B cell (primary cell): ENCODE measurements around the gene KIF9. TPM values are rescaled to one million over a fixed set of nuclear protein-coding genes. Genes with fewer than 3 reads are reported as not detected.

Experiments used
- ATAC-seq: fragments of 200-7000 bp; cut with Tn5 transposase; one replicate; pipeline ENCODE4 v1.10.0; 2021; ENCODE audit warnings: low read depth, mild to moderate bottlenecking, moderate number of reproducible peaks, moderate library complexity
- CTCF ChIA-PET: fragments of 350-600 bp; sonication (Branson Sonifier 250); formaldehyde crosslinking; loops from one replicate; lab custom pipeline; 2021; ENCODE audit warnings: antibody characterized with exemption, inconsistent platforms; lab: Charles Lee
- POLR2A ChIA-PET: fragments of 350-600 bp; sonication (Branson Sonifier 250); formaldehyde crosslinking; loops from one replicate; lab custom pipeline; 2021; ENCODE audit warnings: antibody characterized with exemption; lab: Charles Lee
- DNase-seq: peaks from one replicate; pipeline ENCODE4 v3.0.0; 2013
- H2AFZ ChIP-seq: 2 replicates; pipeline ENCODE4 v1.6.1; 2012; ENCODE audit warnings: mild to moderate bottlenecking, low read depth, low read length; ENCODE audit not compliant: insufficient read depth, poor library complexity, severe bottlenecking
- H3K27ac ChIP-seq, 2 donors: 1 replicate in 1 of 2; 2 replicates in 1 of 2; pipeline ENCODE4 v1.5.1; 2012 to 2013; ENCODE audit warnings: low read length in 2 of 2, mild to moderate bottlenecking in 2 of 2, moderate library complexity in 1 of 2
- H3K27me3 ChIP-seq, 4 experiments: fragments of 200-600 bp in 1 of 4; sonication (generic) in 1 of 4; replicated peaks in 1 of 4; 1 replicate in 2 of 4; 2 replicates in 2 of 4; pipeline versions ENCODE4 v1.6.1 to v1.7.0; 2013 to 2016; ENCODE audit warnings: low read length in 3 of 4, mild to moderate bottlenecking in 2 of 4, mixed read lengths in 1 of 4, moderate library complexity in 1 of 4; ENCODE audit not compliant: insufficient read depth in 4 of 4, control insufficient read depth in 3 of 4; ENCODE audit errors: control extremely low read depth in 1 of 4
- H3K36me3 ChIP-seq, 2 experiments: replicated peaks in 1 of 2; 1 replicate in 1 of 2; 2 replicates in 1 of 2; pipeline versions ENCODE4 v1.6.1 to v1.7.1; 2013; ENCODE audit warnings: low read length in 1 of 2; ENCODE audit not compliant: insufficient read depth in 2 of 2, control insufficient read depth in 1 of 2; ENCODE audit errors: control extremely low read depth in 1 of 2, extremely low read depth in 1 of 2
- H3K4me1 ChIP-seq, 2 donors: fragments of 200-600 bp in 1 of 2; sonication (generic) in 1 of 2; 1 replicate in 1 of 2; 2 replicates in 1 of 2; pipeline versions ENCODE4 v1.5.1 to v1.6.1; 2013 to 2017; ENCODE audit warnings: low read length in 2 of 2; ENCODE audit not compliant: control insufficient read depth in 2 of 2, insufficient read depth in 2 of 2
- H3K4me2 ChIP-seq: replicated peaks from 2 replicates; pipeline ENCODE3; 2012; ENCODE audit warnings: mild to moderate bottlenecking, low read depth, low read length; ENCODE audit not compliant: poor library complexity, severe bottlenecking
- H3K4me3 ChIP-seq, 5 experiments: fragments of 200-600 bp in 1 of 5; sonication (generic) in 1 of 5; 1 replicate in 3 of 5; 2 replicates in 2 of 5; pipeline versions ENCODE4 v1.5.1 to v1.7.0; 2011 to 2016; ENCODE audit warnings: low read length in 4 of 5, mild to moderate bottlenecking in 4 of 5, low read depth in 2 of 5, control low read depth in 1 of 5, moderate library complexity in 1 of 5; ENCODE audit not compliant: insufficient read depth in 1 of 5; ENCODE audit errors: control extremely low read depth in 1 of 5, extremely low read depth in 1 of 5
- H3K79me2 ChIP-seq: fragments of 200-600 bp; sonication (generic); one replicate; pipeline ENCODE4 v1.6.0; 2016; ENCODE audit warnings: low read length; ENCODE audit not compliant: control insufficient read depth, insufficient read depth
- H3K9ac ChIP-seq: fragments of 200-600 bp; sonication (generic); 2 replicates; pipeline ENCODE4 v1.6.1; 2017; ENCODE audit warnings: mild to moderate bottlenecking, low read length, moderate library complexity
- H3K9me3 ChIP-seq, 3 donors: one replicate each; pipeline versions ENCODE4 v1.6.1 to v1.7.1; 2013; ENCODE audit warnings: low read length in 2 of 3; ENCODE audit not compliant: control insufficient read depth in 2 of 3, insufficient read depth in 1 of 3; ENCODE audit errors: control extremely low read depth in 1 of 3
- H4K20me1 ChIP-seq: 2 replicates; pipeline ENCODE4 v1.6.0; 2012; ENCODE audit warnings: mild to moderate bottlenecking, low read length; ENCODE audit not compliant: insufficient read depth, control insufficient read depth, poor library complexity, severe bottlenecking
- H3K27ac Mint-ChIP-seq: one replicate; pipeline ENCODE4 v1.8.0; 2021; ENCODE audit warnings: mixed read lengths
- H3K27me3 Mint-ChIP-seq: one replicate; pipeline ENCODE4 v1.8.0; 2021; ENCODE audit warnings: mixed read lengths
- H3K4me1 Mint-ChIP-seq: one replicate; pipeline ENCODE4 v1.8.0; 2021; ENCODE audit warnings: mixed read lengths
- H3K4me3 Mint-ChIP-seq: one replicate; pipeline ENCODE4 v1.8.0; 2021; ENCODE audit warnings: mixed read lengths
- H3K9me3 Mint-ChIP-seq: one replicate; pipeline ENCODE4 v1.8.0; 2022; ENCODE audit warnings: mixed read lengths; ENCODE audit not compliant: insufficient read depth
- CTCF ChIP-seq: fragments of 200-600 bp; IDR thresholded peaks from one replicate; pipeline ENCODE4 v1.8.0; 2022; ENCODE audit warnings: antibody characterized with exemption, mild to moderate bottlenecking
- EZH2 ChIP-seq: IDR thresholded peaks from 2 replicates; pipeline ENCODE4 v1.6.1; 2012; ENCODE audit warnings: borderline replicate concordance, low read depth, mild to moderate bottlenecking, moderate library complexity, low read length; ENCODE audit not compliant: insufficient read depth, poor library complexity, severe bottlenecking
- WGBS: methylation state at CpG from one replicate; pipeline ENCODE4 v1.1.5; 2013; ENCODE audit warnings: missing lambda C conversion rate; ENCODE audit not compliant: insufficient coverage; 5-methylcytosine and 5-hydroxymethylcytosine counted together
- intact Hi-C: fragments of 100-400 bp; cut with micrococcal nuclease; formaldehyde crosslinking; loops from one replicate; pipeline ENCODE4 v1.10.0; 2022
- polyA plus RNA-seq: library from polyadenylated mRNA; depleted of rRNA; stranded (reverse); fragments of >200 nt; gene quantifications from 2 replicates; pipeline ENCODE4 v1.2.3, GENCODE V29; 2012
- total RNA-seq, 2 donors: library from RNA; stranded (reverse); fragments of 120-200 nt in 1 of 2; gene quantifications; 1 replicate in 1 of 2; 2 replicates in 1 of 2; pipeline versions ENCODE4 v1.2.3 to v1.2.4, GENCODE V29; 2013 to 2022

The KIF9 gene
- total and polyA plus RNA-seq, 2 donors (not counting 1 experiment from before 2014, with no cell fraction given): 3.0 to 3.8 TPM

GRCh38 chr3:47267490-47267824, 15.1 kb downstream of the KIF9 start:
- POLR2A ChIA-PET: interaction anchor here (1.5 kb wide), 1 partner anchor 15 kb away, joined by 5 read pairs; the partner anchor contains the start of genes KIF9 and KLHL18
- no peaks in the 10 kb centered on the region for H3K27me3 ChIP-seq
- no peak for DNase-seq
- no peak overlapping the region for H3K4me2 ChIP-seq
- no peaks in the 10 kb centered on the region for H3K27me3 Mint-ChIP-seq
- H3K9me3 Mint-ChIP-seq: no peaks in the 10 kb centered on the region
- H3K4me3 ChIP-seq: no peak overlapping the region
- no peak for TF ChIP-seq EZH2
- TF ChIP-seq CTCF: no peak
- H3K4me3 Mint-ChIP-seq: no peak overlapping the region
- peaks cover 4 to 7% of the 10 kb centered on the region in 2 donors for H3K4me1 ChIP-seq
- no peaks in the 10 kb centered on the region for H3K79me2 ChIP-seq
- no peak overlapping the region for H3K9ac ChIP-seq
- no peak for ATAC-seq
- H3K27ac ChIP-seq: no peak overlapping the region
- H3K4me1 Mint-ChIP-seq: peaks cover 9% of the 10 kb centered on the region
- H3K9me3 ChIP-seq: no peaks in the 10 kb centered on the region
- intact Hi-C loops: no loop called here
- H3K27ac Mint-ChIP-seq: no peak overlapping the region
- H2AFZ ChIP-seq: no peak overlapping the region
- CTCF ChIA-PET: no interaction called here
- no peaks in the 10 kb centered on the region for H4K20me1 ChIP-seq
- no peaks in the 10 kb centered on the region for H3K36me3 ChIP-seq

GRCh38 chr3:47266709-47267489, 15.7 kb downstream of the KIF9 start:
- no peaks in the 10 kb centered on the region for H4K20me1 ChIP-seq
- intact Hi-C loops: no loop called here
- TF ChIP-seq CTCF: no peak
- no peak for TF ChIP-seq EZH2
- H3K4me1 Mint-ChIP-seq: peaks cover 9% of the 10 kb centered on the region
- no peak overlapping the region for H3K4me3 Mint-ChIP-seq
- 0% methylated on average over 2 of the region's 11 CpGs for WGBS
- no peak overlapping the region for H3K4me3 ChIP-seq
- H3K27me3 ChIP-seq: no peaks in the 10 kb centered on the region
- H2AFZ ChIP-seq: no peak overlapping the region
- no peaks in the 10 kb centered on the region for H3K79me2 ChIP-seq
- H3K9ac ChIP-seq: no peak overlapping the region
- no peaks in the 10 kb centered on the region for H3K36me3 ChIP-seq
- H3K27ac Mint-ChIP-seq: no peak overlapping the region
- ChIA-PET CTCF (no interaction called here), POLR2A (interaction anchor here (1.5 kb wide), 1 partner anchor 16 kb away, joined by 5 read pairs; the partner anchor contains the start of genes KIF9 and KLHL18)
- no peak overlapping the region for H3K27ac ChIP-seq
- DNase-seq (peak; percentile 39), ATAC-seq (peak; percentile 69)
- H3K4me1 ChIP-seq: peaks cover 4 to 7% of the 10 kb centered on the region in 2 donors
- H3K4me2 ChIP-seq: no peak overlapping the region
- no peaks in the 10 kb centered on the region for H3K9me3 Mint-ChIP-seq
- H3K27me3 Mint-ChIP-seq: no peaks in the 10 kb centered on the region
- H3K9me3 ChIP-seq: no peaks in the 10 kb centered on the region
